ENCODE results near the gene DXO. TPM values are rescaled to one million over a fixed set of nuclear protein-coding genes. Genes with fewer than 3 reads are reported as not detected.

DXO gene
- total RNA-seq, 1 experiment from 2014 or later: 19.1 TPM

DNA sequence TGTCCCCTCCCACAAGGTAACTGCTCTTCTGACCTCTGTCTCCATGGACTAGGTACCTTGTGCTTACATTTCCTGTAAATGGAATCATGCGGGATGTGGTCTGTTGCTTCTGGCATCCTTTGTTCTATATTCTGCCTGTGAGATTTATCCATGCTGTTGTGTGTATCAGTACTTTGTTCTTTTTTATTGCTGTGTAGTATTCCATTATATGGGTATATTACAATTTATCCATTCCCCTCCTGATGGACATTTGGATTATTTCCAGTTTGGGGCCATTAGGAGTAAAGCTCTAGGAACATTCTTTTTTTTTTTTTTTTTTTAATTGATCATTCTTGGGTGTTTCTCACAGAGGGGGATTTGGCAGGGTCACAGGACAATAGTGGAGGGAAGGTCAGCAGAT, 41.0 kb downstream of the DXO start:
- no peak for DNase-seq (ENCODE audit: low read depth)

DNA sequence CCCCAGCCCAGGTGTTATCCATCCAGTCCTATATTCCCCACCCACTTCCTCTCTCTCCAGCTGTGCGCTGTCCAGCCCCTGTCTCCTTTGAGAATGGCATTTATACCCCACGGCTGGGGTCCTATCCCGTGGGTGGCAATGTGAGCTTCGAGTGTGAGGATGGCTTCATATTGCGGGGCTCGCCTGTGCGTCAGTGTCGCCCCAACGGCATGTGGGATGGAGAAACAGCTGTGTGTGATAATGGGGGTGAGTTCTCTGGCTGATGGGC, 43.3 kb downstream of the DXO start:
- DNase-seq (ENCODE audit: low read depth): no peak

DNA sequence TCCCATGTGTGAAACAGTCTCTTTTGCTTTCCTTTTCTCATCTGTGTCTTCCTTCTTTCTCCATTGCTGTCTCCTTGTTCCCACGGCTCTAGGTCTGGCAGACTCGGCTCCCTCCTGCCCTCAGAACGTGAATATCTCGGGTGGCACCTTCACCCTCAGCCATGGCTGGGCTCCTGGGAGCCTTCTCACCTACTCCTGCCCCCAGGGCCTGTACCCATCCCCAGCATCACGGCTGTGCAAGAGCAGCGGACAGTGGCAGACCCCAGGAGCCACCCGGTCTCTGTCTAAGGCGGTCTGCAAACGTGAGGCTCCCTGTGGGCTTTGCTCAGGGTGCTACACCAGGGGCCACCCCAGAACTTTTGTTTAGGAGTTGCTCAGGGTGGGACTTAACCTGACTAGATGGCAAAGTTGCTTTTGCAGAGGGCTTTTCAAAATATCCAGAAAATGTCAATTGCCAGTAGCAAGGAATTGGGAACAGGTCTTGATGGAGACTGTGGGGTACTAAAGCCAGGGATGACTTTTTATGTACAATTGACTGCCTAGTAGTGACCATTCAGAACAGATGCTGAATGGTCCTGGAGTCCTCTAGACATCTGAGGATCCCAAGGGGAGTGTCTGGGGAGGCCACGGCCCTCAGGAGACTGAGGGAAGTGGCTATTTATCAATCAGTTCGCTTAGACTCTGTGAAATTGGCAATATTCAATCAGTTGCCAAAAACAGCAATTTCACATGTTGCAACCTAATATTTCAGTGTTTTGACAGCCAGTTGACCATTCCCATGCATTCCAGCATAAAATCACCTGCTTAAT, 43.9 kb downstream of the DXO start:
- no peak for DNase-seq (ENCODE audit: low read depth)

DNA sequence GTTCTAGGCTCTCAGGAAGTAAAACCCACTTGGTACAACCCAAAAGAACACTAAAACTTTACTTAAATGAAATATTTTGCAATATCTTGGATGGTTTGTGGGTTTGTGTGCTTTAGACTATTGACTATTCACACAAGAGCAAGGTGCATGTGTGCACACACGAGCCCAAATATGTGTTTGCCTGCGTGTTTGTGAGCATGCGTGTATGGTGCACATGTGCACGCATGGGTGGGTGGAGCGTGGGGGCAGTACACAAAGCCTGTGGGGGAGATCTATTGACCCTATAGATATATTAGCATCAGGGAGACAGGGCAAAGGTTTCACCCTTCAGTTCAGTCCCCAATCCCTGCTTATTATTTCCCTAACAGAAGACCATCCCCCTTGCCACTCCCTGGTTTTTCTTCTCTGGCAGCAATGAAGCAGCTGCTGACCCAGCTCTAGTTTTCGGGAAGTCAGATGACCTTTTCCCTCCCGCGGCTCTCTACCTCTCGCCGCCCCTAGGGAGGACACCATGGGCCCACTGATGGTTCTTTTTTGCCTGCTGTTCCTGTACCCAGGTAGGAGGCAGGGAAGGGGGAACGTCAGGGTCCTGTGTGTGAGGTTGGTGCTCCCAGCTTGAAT, 44.6 kb downstream of the DXO start, which contains the start of gene C2:
Gene C2, plus strand, starts transcription at position 476 of the 621 bp plus-strand sequence. Its CDS starts 36 bp downstream, at position 512.
- DNase-seq (ENCODE audit: low read depth): no peak

DNA sequence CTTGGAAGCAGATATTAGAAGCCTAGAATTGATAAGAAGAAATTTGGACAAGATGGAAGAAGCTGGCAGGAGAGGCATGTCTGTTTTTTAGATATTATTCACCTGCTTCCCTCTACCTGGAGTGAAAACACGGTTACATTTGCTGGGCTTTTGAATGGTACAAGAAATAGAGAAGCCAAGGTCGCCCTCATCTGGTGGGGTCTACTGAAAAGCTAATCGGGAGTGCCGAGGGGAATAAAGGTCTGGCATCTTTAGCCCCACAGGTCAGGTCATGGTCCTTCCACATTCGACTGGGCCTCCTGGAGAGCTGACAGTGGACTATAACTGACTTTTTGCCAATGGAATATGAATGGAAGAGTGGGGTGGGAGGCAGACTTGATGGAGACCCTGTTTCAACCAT, 49.0 kb downstream of the DXO start:
- no peak for DNase-seq (ENCODE audit: low read depth)

DNA sequence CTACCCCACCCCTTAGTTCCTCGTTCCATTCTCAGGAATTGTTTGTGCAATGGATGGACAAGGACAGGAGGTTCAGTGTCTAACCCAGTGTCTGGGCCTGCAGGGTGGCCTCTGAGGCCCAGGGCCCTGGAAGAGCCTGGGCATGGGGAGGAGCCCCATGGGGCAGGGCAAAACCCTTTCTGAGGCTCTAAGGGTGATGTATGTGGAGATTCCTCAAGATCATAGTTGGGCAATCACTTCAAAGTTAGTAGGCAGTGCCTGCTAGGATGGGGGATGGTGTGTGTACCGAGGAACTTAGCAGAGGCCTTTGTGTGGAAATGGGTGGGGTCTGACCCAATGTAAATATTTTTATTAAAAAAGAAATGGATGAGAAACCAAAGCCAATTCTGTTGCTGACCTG, 51.1 kb downstream of the DXO start:
- no peak for DNase-seq (ENCODE audit: low read depth)

Other genes starting within 250 kb of the DXO start
- gene MPIG6B, start 248.8 kb downstream of the DXO start, total RNA-seq (2014; rRNA removed): not detected in 2 replicates
- 78.4 and 85.8 TPM in 2 replicates for gene DDAH2, start 242.8 kb downstream of the DXO start, total RNA-seq (2014; rRNA removed)
- 771 and 894 TPM in 2 replicates for gene CLIC1, start 235.6 kb downstream of the DXO start, total RNA-seq (2014; rRNA removed)
- 13.2 and 16.5 TPM in 2 replicates for gene MSH5, start 232.1 kb downstream of the DXO start, total RNA-seq (2014; rRNA removed)
- gene SAPCD1, start 209.5 kb downstream of the DXO start, total RNA-seq (2014; rRNA removed): 1.5 and 2.7 TPM in 2 replicates
- not detected in 2 replicates for gene VWA7, start 194.8 kb downstream of the DXO start, total RNA-seq (2014; rRNA removed)
- 63.2 and 68.7 TPM in 2 replicates for gene VARS1, start 176.4 kb downstream of the DXO start, total RNA-seq (2014; rRNA removed)
- gene LSM2, start 165.2 kb downstream of the DXO start, total RNA-seq (2014; rRNA removed): 78.7 and 88.2 TPM in 2 replicates
- gene HSPA1L, start 156.9 kb downstream of the DXO start, total RNA-seq (2014; rRNA removed): 0.71 and 1.5 TPM in 2 replicates
- 98.9 and 101 TPM in 2 replicates for gene HSPA1A, start 156.6 kb downstream of the DXO start, total RNA-seq (2014; rRNA removed)
- 86.1 and 92.2 TPM in 2 replicates for gene HSPA1B, start 144.4 kb downstream of the DXO start, total RNA-seq (2014; rRNA removed)
- 43.9 and 57.2 TPM in 2 replicates for gene NEU1, start 109.3 kb downstream of the DXO start, total RNA-seq (2014; rRNA removed)
- gene SLC44A4, start 93.1 kb downstream of the DXO start, total RNA-seq (2014; rRNA removed): 0.06 TPM in 1 of 2 replicates, not detected in the other
- 58.6 and 60.5 TPM in 2 replicates for gene EHMT2, start 74.4 kb downstream of the DXO start, total RNA-seq (2014; rRNA removed)
- 1.2 and 3.0 TPM in 2 replicates for gene ZBTB12, start 70.1 kb downstream of the DXO start, total RNA-seq (2014; rRNA removed)
- 0.86 and 1.2 TPM in 2 replicates for gene C2, start 44.4 kb downstream of the DXO start, total RNA-seq (2014; rRNA removed)
- 1.1 and 1.4 TPM in 2 replicates for gene CFB, start 26.0 kb downstream of the DXO start, total RNA-seq (2014; rRNA removed)
- gene NELFE, start 13.2 kb downstream of the DXO start, total RNA-seq (2014; rRNA removed): 129 TPM in 2 replicates
- 40.0 and 44.1 TPM in 2 replicates for gene SKIC2, start 13.0 kb downstream of the DXO start, total RNA-seq (2014; rRNA removed)
- gene C4A, start 9.9 kb upstream of the DXO start, total RNA-seq (2014; rRNA removed): 1.9 and 2.2 TPM in 2 replicates
- 1.8 and 3.5 TPM in 2 replicates for gene C4B, start 42.7 kb upstream of the DXO start, total RNA-seq (2014; rRNA removed)
- 0.13 TPM in 1 of 2 replicates, not detected in the other for gene CYP21A2, start 66.3 kb upstream of the DXO start, total RNA-seq (2014; rRNA removed)
- under 0.01 and 0.06 TPM in 2 replicates for gene TNXB, start 137.2 kb upstream of the DXO start, total RNA-seq (2014; rRNA removed)
- 29.8 and 34.7 TPM in 2 replicates for gene ATF6B, start 156.1 kb upstream of the DXO start, total RNA-seq (2014; rRNA removed)
- 8.4 and 8.9 TPM in 2 replicates for gene FKBPL, start 158.2 kb upstream of the DXO start, total RNA-seq (2014; rRNA removed)
- 0.06 TPM in 1 of 2 replicates, not detected in the other for gene PRRT1, start 179.8 kb upstream of the DXO start, total RNA-seq (2014; rRNA removed)
- gene PPT2, start 182.0 kb upstream of the DXO start, total RNA-seq (2014; rRNA removed): 15.5 and 19.3 TPM in 2 replicates
- 1.3 and 2.4 TPM in 2 replicates for gene EGFL8, start 192.5 kb upstream of the DXO start, total RNA-seq (2014; rRNA removed)
- gene AGPAT1, start 203.9 kb upstream of the DXO start, total RNA-seq (2014; rRNA removed): 80.3 and 87.0 TPM in 2 replicates
- 43.5 and 55.3 TPM in 2 replicates for gene RNF5, start 206.3 kb upstream of the DXO start, total RNA-seq (2014; rRNA removed)
- gene AGER, start 212.1 kb upstream of the DXO start, total RNA-seq (2014; rRNA removed): 0.45 and 0.80 TPM in 2 replicates
- gene PBX2, start 218.1 kb upstream of the DXO start, total RNA-seq (2014; rRNA removed): 19.2 and 23.1 TPM in 2 replicates
- 1.0 and 1.4 TPM in 2 replicates for gene GPSM3, start 220.5 kb upstream of the DXO start, total RNA-seq (2014; rRNA removed)

Measured in LHCN-M2 (cell line).